GM19468 (cell line): ENCODE data around the gene TNFRSF1A.
"Not testable (repeated sequence)": the region's sequence is repeated elsewhere in the genome, so short reads cannot be mapped to it uniquely, and the experiment has no call there.

Experiments
- ATAC-seq: cut with Tn5 transposase; IDR thresholded peaks from one replicate; pipeline ENCODE4 v1.9.1; 2021; ENCODE audit warnings: mild to moderate bottlenecking, moderate library complexity, moderate number of reproducible peaks; ENCODE audit not compliant: unreplicated experiment; ENCODE audit errors: extremely low read depth

Gene TNFRSF1A

DNA sequence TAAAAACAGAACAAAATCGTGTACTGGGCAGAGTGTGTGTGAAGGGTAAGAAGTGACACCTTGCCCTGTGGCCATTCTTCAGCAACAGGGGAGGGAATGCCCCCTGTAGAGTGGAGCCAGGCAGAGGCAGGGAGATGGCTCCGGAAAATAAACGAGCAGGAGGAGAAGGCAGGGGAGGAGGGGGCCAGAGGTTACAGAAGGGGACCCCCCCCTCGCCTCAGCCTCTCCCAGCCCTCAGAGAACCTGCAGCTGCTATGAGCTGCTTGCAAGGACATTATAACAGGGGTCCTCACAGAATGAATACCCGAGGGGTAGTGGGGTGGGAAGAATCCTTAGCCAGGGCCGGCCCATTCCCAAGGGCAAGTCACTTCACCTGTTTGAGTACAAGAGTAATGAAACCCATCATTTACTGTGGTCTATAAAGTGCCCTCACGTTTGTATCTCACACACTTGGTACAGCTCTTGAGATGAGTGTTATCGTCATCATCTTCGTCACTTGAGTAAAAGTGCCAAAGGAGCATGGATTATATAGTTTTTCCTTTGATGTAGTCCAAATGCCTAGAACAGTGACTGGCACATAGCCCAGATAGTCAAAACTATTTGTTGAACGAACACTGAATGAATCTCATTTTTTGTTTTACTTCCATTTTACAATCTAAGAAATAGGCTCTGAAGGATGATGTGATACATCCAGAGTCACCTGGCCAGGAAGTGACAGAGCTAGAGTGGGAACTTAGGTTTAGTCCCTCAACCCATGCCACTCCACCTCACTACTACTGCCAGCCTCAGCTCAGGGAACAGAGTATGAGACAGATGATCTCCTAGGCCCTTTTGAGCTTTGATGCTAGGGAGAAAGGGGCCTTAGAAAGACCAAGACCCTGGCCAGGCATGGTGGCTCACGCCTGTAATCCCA is 19.0 kb upstream of the TNFRSF1A start:
- no peak for ATAC-seq

DNA sequence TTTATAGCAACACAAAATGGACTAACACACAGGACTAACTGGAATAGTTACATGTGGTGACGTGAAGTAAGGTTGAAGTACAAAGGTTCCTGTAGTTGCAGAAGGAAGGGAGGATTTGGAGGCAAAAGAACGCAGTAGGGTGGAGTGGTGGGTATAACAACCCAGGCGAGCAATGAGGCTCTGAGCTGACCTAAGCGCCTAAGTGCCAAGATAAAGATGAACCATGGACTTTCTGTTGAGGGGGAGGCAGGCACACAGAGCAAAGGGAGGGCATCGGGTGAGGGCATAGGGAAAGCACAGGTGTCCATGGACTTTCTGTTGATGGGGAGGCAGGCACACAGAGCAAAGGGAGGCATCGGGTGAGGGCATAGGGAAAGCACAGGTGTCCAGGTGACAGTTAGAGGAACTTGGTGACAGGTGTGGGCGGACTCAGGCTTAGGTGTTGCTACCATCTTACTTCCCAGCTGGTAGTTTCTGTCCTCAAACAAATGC is 18.2 kb upstream of the TNFRSF1A start:
- ATAC-seq: no peak

DNA sequence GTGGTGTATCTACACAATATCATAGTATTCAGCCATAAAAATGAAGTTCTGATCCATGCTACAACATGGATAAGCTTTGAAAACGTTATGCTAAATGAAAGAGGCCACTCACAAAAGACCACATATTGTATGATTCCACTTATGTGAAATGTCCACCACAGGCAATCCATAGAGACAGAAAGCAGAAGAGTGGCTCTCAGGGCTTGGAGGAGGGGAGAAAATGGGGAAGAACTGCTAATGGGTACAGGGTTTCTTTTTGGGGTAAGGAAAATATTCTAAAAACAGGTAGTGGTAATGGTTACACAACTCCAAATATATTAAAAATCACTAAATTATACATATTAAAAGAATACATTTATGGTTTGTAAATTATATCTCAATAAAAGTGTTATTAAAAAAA is 17.0 kb upstream of the TNFRSF1A start:
- no peak for ATAC-seq

DNA sequence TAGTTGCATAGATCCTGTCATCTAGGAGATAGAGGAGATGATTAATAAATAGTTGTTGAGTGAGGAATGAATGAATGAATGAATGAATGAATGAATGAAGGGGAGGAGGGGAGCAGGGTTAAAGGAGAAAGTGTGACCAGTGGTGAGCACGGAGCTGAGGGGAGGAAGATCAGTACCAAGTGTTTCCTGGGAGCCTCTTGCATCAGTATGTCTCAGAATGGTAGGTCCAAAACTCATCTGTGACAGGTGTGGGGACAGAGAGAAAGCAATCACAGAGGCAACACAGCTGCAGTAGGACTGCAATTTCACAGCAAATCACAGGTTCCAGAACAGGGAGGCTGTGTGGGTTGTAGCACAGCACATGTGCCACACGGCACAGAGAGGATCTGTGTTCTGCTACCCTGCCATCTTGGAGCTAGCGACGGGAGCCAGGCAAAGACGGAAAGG is 14.5 kb upstream of the TNFRSF1A start:
- ATAC-seq: no peak

DNA sequence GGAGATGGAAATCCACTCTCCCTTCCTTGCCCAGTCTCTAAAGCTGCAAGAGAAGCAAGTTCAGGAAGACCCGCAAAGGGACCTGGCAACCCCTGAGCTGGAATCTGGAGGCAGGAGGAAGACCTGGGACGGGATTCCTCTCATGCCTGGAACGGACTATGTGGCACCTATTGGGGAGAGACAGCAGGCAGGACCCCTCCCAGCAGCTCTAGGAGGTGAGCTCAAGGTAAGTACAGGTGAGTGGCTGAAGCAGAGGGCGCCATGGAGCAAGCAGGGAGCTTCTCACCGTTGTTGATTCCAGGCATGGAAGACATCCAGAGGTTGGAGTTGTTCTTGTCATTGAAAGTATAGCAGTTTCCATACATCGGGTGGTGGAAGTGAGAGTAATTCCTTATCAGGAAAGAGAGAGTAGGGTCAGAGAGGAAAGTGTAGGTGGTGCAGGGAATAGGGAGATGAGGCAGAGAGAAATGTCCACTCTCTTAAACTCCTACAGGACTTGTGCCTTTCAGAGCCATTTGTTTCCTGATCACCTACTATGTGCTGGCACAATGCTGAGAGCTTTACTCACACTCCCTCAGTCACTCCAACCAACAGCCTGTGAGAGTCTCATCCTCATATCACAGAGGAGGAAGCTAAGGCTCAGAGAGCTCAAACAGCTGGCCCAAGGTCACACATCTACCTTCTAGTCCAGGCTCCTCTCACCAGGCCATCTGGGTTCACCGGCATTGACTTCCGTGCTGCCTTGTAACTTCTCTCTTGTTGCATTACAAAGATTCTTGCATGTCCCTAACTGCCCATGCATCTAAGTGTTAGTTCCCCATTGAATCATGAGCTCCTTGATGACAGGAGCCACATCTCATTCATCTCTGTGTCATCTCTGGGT is 13.9 kb upstream of the TNFRSF1A start:
- no peak for ATAC-seq

DNA sequence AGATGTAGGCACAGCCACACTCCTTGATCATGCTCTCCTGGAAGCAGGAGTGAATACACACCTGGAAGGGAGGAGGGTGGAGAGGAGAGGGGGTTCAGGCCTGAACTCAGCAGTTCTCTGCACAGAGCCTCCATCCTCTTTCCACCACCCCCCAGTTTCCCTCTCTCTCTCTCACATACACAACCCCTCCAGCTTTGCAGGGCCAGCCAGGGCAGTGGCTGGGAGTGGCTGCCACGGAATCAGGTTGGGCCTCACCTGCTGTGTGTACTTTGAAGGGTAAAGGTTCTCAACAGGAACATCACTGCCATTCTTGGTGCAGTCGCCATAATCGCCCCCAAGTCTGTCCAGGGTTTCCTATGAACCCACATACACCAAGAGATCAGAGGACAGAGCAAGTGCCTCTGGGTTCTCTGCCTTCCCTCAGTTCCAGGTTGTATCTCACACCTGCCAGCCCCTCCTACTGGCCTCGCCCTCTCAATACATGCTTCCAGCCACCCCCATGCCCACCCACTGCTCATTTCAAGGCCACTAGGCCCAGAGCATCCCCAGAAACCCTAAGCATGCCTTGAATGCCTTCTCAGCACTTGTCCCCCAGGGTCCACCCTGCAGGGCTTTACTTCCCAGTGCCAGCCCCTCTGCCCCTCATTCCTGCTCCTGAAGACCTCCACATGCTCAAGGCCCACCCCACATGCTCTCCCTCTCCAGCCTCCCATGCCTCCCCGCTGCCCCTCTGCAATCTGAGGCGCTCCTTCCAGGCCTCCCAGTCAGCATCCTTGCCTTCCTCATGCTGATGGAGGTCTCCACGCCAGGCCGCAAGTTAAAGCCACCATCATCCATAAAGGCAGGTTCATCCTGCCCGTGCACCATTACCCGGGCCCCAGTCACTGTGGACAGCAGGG is 12.9 kb upstream of the TNFRSF1A start:
- ATAC-seq: no peak

DNA sequence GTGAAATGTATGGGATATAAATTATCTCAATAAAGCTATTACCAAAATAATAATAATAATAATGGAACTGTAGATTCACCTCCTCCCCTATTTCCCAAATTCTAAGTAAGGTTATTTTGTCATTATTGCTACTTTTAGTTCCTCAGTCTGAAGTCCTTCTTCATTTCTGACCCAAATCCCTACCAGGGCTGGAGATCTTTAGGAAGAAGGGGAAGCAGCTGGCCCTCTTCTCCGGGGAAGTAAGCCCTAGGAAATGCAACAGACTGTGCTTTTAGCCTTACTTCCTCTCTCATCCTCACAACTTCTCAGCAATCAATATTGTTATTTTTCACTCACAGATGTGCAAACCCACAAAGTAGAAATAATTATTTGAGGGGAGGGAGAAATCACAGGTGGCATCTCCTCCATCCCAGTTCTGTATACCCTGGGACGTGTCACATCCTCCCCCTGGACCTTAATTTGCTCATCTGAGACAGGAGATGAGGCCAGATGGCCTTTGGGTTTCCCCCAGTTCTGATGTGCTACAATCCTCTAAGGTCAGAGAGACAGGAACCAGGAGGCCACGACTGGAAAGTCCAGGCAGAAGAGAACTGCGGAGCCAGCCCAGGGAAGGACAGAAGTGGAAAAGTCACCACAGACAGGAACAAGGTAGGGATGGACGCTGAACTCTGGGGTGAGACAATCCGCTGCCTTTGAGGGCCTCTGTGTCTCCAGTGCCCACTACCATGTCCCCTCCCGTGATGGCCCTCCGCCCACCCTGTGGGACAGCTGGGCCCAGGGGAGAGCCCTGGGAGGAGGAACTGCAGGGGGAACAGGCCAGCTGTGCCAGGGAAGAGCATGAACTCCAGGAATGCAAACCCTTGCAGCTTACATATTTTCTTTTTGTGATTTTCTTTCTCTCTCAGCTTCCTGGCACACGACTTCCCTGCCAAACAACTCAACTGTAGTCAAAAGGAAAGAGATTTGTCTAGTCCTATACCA is 10.6 kb upstream of the TNFRSF1A start:
- no peak for ATAC-seq

DNA sequence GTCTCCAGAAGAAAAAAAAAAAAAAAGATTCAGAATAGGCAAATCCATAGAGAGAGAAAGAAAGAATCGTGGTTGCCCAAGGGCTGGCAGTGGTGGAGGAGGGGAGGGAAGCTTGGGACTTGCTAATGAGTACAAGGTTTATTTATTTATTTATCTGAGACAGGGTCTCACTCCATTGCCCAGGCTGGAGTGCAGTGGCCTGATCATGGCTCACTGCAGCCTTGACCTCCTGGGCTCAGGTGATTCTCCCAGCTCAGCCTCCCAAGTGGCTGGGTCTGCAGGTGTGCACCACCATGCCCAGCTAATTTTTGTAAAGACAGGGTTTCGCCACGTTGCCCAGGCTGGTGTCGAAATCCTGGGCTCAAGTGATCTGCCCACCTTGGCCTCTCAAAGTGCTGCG is 9.7 kb upstream of the TNFRSF1A start:
- ATAC-seq: no peak

DNA sequence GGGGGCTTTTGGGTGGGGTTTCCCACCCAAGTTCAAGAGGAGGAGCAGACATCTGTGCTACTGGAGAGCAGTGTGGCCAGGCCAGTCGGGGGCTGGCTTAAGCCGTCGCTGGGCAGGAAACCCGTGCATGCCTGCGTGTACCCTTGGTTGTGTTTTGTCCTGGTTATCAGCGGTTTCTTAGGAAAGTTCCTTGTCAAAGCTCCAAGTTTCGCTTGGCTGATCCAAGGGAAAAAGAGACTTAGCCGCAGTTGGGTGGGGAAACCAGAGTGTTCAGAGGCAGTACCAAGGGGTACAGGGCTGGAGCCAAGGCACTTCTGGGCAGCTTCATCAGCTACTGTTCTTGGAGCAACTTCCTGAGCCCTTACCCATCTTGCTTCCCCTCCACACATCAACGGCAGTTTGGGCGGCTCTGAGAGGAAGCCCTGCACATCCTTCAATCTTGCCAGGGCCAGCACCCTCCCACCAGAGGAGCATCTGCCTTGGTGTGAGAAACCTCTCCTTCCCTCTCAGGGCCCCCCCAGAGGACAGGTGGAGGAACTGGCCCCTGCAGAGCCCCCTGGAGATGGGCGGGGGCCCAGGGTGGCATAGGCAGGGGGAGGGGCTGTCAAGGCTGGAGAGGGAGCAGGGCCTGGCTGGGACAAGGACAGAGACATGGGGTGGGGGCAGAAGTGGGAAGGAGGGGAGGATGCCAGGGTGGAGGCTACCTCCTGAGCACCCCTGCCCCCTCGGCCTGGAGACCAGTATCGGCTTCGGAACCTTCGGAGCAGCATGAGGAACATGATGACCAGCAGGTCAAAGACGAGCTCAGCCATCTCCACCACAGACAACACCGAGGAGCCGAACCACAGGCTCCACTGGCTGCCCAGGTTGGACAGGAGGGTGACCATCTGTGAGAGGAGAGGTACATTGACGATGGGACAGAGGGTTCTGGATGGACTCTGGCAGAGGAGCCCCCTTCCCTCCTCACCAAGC is 5.8 kb upstream of the TNFRSF1A start:
- ATAC-seq: no peak

DNA sequence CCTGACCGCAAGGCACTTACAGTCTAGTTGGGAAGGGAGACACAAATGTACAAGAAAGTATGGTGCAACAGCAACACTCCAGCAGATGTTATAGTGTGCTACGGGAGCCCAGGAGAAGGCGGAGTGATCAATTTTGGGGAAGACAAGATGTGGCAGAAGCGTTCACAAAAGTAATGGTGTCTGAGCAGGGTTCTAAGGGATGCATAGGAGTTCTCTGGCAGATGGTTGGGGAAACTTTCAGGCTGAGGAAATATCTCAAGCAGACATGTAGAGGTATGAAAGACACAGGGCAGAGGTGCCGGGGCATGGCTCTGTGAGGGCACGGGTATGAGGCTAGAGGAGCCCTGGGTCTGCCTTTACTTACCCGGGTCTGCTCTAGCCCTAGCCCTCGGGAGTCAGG is 5.1 kb upstream of the TNFRSF1A start:
- ATAC-seq: no peak

DNA sequence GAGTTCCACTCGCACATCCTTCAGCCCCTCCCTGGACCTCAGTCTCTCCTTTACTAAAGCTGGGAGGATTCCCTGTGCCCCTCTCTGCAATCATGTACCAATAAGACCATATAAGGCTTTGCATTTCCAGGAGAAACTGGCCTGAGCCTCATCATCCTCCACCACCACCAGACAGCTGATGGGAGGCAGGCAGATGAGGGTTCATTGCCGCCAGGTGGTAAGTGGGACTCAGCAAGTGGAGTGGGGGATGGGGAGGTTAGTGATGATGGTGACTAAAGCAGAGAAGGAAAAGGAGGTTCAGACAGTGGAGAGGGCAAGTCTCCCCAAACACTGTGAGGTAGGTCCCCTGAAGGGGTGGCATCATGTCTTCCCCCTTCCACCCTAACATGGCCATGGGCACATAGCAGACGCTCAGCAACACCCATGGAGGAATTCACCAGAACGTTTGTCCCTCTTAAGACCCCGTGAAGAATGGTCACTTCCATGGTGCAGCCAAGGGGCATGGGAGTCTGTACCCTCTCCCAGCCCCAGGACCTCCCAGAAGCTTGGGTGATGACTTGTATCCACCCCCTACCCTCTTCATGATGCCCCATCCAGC is 4.5 kb upstream of the TNFRSF1A start:
- no peak for ATAC-seq

DNA sequence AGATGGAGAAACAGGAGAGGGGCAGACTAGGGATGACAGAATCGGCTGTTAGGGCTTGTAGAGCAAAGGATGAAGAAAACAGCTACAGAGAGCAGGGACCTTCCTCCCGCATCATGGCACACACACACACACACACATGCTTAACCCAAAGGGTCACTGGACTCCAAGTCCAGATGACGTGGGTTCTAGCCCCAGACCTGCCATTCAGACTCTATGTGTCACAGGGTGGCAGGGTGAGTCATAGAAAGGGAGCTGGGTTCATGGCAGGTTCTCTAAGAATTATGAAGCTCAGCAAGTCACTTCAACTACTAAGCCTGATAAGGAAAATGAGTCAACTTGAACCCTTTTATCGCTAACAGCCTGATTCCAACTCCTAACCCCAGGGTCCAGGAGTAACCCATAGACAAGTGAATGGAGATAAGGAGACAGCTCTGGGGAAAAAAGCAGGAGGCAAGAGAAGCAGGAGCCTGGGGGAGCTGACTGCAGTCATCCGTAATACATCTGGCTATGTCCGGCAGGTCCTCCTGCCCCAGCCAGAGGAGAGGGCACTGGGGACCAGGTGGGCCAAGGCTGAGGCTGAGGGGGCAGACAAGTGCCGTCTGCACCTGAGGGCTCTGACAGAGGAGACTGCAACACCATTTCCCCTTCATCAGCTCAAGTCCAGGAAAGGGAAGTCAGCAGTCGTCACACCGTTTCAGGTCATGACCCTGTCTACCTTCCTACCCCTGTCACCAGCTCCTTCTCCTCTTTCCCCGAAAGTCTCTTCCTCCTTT is 3.6 kb upstream of the TNFRSF1A start:
- no peak for ATAC-seq

DNA sequence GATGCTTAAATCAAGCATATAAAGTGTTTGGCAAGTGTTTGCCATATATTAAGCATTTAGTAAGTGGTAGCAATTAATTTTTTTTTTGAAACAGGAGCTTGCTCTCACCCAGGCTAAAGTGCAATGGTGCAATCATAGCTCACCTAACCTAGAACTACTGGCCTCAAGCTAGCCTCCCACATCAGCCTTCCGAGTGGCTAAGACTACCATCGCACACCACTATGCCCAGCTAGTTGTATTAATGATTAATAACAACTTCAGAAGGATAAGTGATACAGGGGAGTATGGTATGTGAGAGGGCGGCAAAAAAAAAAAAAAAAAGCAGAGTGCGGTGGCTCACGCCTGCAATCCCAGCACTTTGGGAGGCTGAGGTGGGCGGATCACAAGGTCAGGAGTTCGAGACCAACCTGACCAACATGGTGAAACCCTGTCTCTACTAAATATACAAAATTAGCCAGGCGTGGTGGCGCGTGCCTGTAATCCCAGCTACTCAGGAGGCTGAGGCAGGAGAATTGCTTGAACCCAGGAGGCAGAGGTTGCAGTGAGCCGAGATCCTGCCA is 2.3 kb upstream of the TNFRSF1A start:
- ATAC-seq: not testable (repeated sequence)

DNA sequence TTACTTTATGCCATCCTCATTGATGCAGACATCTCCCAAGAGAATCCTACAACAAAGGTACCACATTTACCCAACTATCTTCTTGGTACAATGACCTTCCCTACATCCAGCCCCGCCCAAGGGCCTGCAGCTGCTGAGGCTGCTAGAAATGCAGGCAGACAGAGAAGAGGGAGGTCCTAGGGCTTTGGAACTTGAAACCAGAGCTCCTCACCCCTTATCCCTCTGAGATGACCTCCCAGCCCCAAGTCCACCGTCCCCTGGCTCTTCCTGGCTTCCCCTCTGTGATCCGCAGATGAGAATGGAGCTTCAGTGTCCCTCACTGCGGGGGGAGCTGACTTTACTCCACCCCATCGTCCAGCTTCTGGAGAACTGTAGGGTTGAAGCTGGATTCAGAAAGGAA is 1.6 kb upstream of the TNFRSF1A start:
- no peak for ATAC-seq

DNA sequence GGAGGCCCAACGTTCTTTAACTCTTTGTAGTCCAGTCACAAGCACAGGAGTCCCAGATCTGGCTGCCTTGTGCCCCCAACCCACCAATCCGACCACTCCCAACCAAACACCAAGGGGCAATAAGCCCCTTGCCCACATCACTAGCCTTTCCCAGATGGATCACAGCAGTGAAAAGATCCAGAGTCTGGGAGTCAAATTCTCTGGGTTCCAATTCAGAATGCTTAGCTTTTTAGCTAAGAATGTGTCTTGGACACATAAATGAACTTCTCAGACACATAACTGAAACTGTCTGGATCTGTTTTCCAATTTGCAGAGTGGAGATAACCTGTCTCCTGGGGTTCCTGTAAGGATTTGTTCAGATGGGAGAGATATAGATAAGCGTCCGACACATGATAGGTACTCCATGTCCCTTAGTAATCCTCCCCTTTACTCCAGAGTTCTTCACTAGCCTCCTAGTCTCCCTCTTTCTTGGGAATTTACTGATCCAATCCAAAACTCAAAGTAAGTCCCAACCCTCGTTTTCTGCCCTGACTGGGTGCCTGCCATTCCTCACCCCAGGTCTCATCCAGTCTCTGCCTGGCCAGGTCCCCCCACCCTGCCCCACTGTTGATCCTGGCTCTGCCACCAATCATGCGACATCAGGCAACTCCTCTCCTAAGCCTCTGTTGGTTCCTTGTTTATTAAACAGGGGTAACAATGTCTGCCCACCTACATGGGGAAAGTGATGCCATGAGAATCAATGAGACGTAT is 439 bp upstream of the TNFRSF1A start:
- no peak for ATAC-seq
